K562 (cell line): Measurements from ENCODE around the gene HLA-F. TPM values are rescaled to one million over a fixed set of nuclear protein-coding genes. Genes with fewer than 3 reads are reported as not detected.

Experiments used
- IRF1 ChIP-seq: sonication (generic); formaldehyde crosslinking; IDR thresholded peaks from 2 replicates; pipeline ENCODE4 v1.8.0; 2022; ENCODE audit warnings: missing genetic modification reagents, mild to moderate bottlenecking, borderline replicate concordance
- MITF ChIP-seq: IDR thresholded peaks from 2 replicates; pipeline ENCODE4 v1.6.1; 2014; ENCODE audit warnings: antibody characterized with exemption
- PTRF ChIP-seq: fragments of 450-650 bp; IDR thresholded peaks from 2 replicates; pipeline ENCODE4 v1.6.1; 2016; ENCODE audit warnings: mild to moderate bottlenecking, missing genetic modification characterization, missing compliant biosample characterization
- TARDBP ChIP-seq: fragments of 450-650 bp; IDR thresholded peaks from 2 replicates; pipeline ENCODE4 v1.6.1; 2016
- ZC3H4 ChIP-seq: sonication (generic); formaldehyde crosslinking; IDR thresholded peaks from 2 replicates; pipeline ENCODE4 v1.9.0; 2021; ENCODE audit warnings: missing genetic modification reagents, borderline replicate concordance
- ZNF592 ChIP-seq: fragments of 450-650 bp; IDR thresholded peaks from 2 replicates; pipeline ENCODE4 v1.6.1; 2017; ENCODE audit warnings: antibody characterized with exemption, mild to moderate bottlenecking
- polyA plus RNA-seq, 8 experiments: library from polyadenylated mRNA; depleted of rRNA in 4 of 8; stranded (reverse) in 5 of 8; unstranded in 3 of 8; fragments of >200 nt; fragmentation: Nextera tagmentation in 2 of 8; fragmentation: Illumina TruSeq in 1 of 8; extraction: Ambion mirVana in 2 of 8; extraction: Trizol in 1 of 8; gene quantifications; 2 replicates each; pipeline versions ENCODE4 v1.2.1 to v1.2.3, GENCODE V29; 2011 to 2014; ENCODE audit warnings: inconsistent platforms in 1 of 8, missing spikeins in 1 of 8
- total RNA-seq, 7 experiments: library from RNA; depleted of rRNA in 6 of 7; stranded (reverse); fragments of >200 nt in 6 of 7; fragmentation: Illumina TruSeq in 2 of 7; extraction: Trizol in 2 of 7; gene quantifications; 2 replicates each; pipeline versions ENCODE4 v1.2.1 to v1.2.3, GENCODE V29; 2011 to 2021; ENCODE audit warnings: low replicate concordance in 1 of 7

Gene HLA-F
- total and polyA plus RNA-seq, 9 of the 15 experiments (the other 6 are each of a cell fraction or from before 2014, with no cell fraction given): 0.40 to 0.76 (median 0.46) TPM; not detected in 6

DNA sequence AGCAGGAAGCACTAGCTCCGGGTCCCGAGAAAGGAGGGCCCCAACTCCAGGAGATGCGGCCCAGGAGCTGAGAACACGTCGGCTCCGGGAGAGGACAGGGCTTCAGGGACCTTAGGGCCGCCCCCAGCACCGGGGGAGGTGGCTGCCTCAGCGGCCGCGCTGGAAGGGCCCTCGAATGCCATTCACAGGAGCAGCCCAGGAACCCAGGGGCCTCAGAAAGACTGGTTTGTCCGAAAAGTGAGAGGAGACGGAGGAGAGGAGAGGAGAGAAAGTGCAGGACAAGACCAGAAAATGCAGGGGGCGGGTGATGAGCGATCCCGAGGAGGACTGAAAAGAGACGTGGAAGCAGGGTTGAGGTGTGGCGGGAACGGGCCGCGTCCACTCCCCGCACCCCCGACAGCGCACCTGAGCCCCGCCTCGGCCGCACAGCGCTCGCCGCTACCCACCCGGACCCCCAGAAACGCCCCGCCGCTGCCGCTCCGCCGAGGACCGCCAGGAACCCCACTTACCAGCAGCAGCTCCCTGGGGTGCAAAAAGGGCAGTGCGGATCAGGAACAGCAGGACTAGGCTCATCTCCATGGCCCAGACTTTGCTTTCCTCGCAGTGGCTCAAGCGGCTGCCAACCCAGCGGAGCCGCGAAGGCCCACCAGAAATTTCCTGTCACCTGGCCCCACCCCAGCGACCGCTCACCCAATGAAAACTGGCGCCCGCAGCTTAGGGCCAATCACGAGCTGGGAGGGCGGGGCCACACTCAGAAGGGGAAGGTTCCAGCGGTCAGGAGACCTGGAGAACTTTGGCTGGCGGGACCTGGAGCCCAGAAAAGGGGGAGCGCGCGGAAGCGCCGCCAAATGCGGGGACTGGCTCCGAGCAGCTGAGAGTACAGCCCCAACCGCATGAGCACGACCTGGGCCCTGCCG lies 25.4 kb downstream of the HLA-F start (continued):
- no peak for TF ChIP-seq ZNF592
- no peak for TF ChIP-seq PTRF (tag)
- TF ChIP-seq ZC3H4 (CRISPR knock-in tag): no peak
- TF ChIP-seq MITF: no peak; the same call in 1 of the 2 replicates
- no peak for TF ChIP-seq TARDBP
- TF ChIP-seq IRF1 (CRISPR knock-in tag): no peak
